Measurements from ENCODE around the gene ARHGAP26.

- TF ChIP-seq CTCF (optimal IDR thresholded peaks at IDR 0.05 in 1 of 3, IDR thresholded peaks at IDR 0.05 in 1 of 3, conservative IDR thresholded peaks at IDR 0.05 in 1 of 3; ENCODE audit: extremely low read depth in 1 of 3, insufficient read depth in 2 of 3, low read length in 3 of 3) = no peak
- no peak for TF ChIP-seq EZH2 (IDR thresholded peaks at IDR 0.05; ENCODE audit: low read length)
Observed at GRCh38 chr5:143134269-143134668, 364.1 kb downstream of the ARHGAP26 start.

Data from keratinocyte (primary cell).